GM19025 (cell line): Measurements from ENCODE around the gene TULP1.
"Not testable (repeated sequence)": the region's sequence is repeated elsewhere in the genome, so short reads cannot be mapped to it uniquely, and the experiment has no call there.

Experiments used
- ATAC-seq: cut with Tn5 transposase; IDR thresholded peaks from one replicate; pipeline ENCODE4 v1.9.1; 2021; ENCODE audit warnings: mild to moderate bottlenecking, low read depth, moderate library complexity; ENCODE audit not compliant: unreplicated experiment

The TULP1 gene

GRCh38 chr6:35512740-35513139, at the start of gene TULP1:
TSS of gene TULP1 (minus strand) at chr6:35512896. CDS start at chr6:35512858, 38 bp downstream.
- ATAC-seq = no peak

GRCh38 chr6:35562060-35562459, 49.4 kb upstream of the TULP1 start:
- no peak for ATAC-seq

GRCh38 chr6:35561113-35561512, 48.4 kb upstream of the TULP1 start:
- no peak for ATAC-seq

- no peak for ATAC-seq
These were observed 45.9 kb upstream of the TULP1 start for GRCh38 chr6:35558571-35558970.

GRCh38 chr6:35557239-35557638, 44.5 kb upstream of the TULP1 start:
- no peak for ATAC-seq

- no peak for ATAC-seq
These were observed 42.1 kb upstream of the TULP1 start for GRCh38 chr6:35554811-35555210.

GRCh38 chr6:35553315-35553714, 40.6 kb upstream of the TULP1 start:
- ATAC-seq = no peak

GRCh38 chr6:35552285-35552917, 39.7 kb upstream of the TULP1 start:
- no peak for ATAC-seq

- no peak for ATAC-seq
These were observed 37.7 kb upstream of the TULP1 start for GRCh38 chr6:35550437-35550836.

- no peak for ATAC-seq
These were observed 35.0 kb upstream of the TULP1 start for GRCh38 chr6:35547676-35548075.

GRCh38 chr6:35544769-35545361, 32.2 kb upstream of the TULP1 start:
- ATAC-seq = no peak

GRCh38 chr6:35543459-35544193, 30.9 kb upstream of the TULP1 start:
- ATAC-seq = no peak

- no peak for ATAC-seq
These were observed 29.1 kb upstream of the TULP1 start for GRCh38 chr6:35541836-35542235.

GRCh38 chr6:35539223-35539622, 26.5 kb upstream of the TULP1 start:
- no peak for ATAC-seq

- ATAC-seq = not testable (repeated sequence)
These were observed 23.2 kb upstream of the TULP1 start for GRCh38 chr6:35535847-35536246.

- no peak for ATAC-seq
These were observed 21.9 kb upstream of the TULP1 start for GRCh38 chr6:35534407-35535170.

GRCh38 chr6:35533981-35534380, 21.3 kb upstream of the TULP1 start:
- no peak for ATAC-seq

GRCh38 chr6:35532126-35532525, 19.4 kb upstream of the TULP1 start:
- ATAC-seq = no peak

GRCh38 chr6:35524380-35525020, 11.8 kb upstream of the TULP1 start:
- no peak for ATAC-seq
